Left kidney (tissue), 8 donors: Measurements from ENCODE around the gene COA4. TPM values are rescaled to one million over a fixed set of nuclear protein-coding genes. Genes with fewer than 3 reads are reported as not detected.
"Not testable (repeated sequence)": the region's sequence is repeated elsewhere in the genome, so short reads cannot be mapped to it uniquely, and the experiment has no call there.

Source experiments
- DNase-seq: peaks from one replicate; pipeline ENCODE4 v3.0.0-alpha.2; 2013
- long read RNA-seq, 8 donors: transcript quantifications; one replicate each; lab custom pipeline, GENCODE V29; 2026
- polyA plus RNA-seq: library from polyadenylated mRNA; unstranded; fragments of 120-200 nt; gene quantifications from one replicate; pipeline ENCODE4 v1.2.1, GENCODE V29; 2013; ENCODE audit not compliant: insufficient read length

Gene COA4
- polyA plus RNA-seq: 61.1 TPM
- long read RNA-seq, donor 1, transcript COA4-201 (2 exons, 960 nt): major isoform, 50 of 52 reads
- long read RNA-seq, donor 1, partial matches to known transcripts: 0 of 52 reads
- long read RNA-seq, donor 1, other reads (novel, unspliced or antisense): 0 of 52 reads
- long read RNA-seq, donor 2, transcript COA4-201 (2 exons, 960 nt): major isoform, 34 of 36 reads
- long read RNA-seq, donor 2, partial matches to known transcripts: 0 of 36 reads
- long read RNA-seq, donor 2, other reads (novel, unspliced or antisense): 0 of 36 reads
- long read RNA-seq, donor 3, transcript COA4-201 (2 exons, 960 nt): major isoform, 27 of 29 reads
- long read RNA-seq, donor 3, partial matches to known transcripts: 0 of 29 reads
- long read RNA-seq, donor 3, other reads (novel, unspliced or antisense): 0 of 29 reads
- long read RNA-seq, donor 4, transcript COA4-201 (2 exons, 960 nt): major isoform, 9 of 9 reads
- long read RNA-seq, donor 4, partial matches to known transcripts: 0 of 9 reads
- long read RNA-seq, donor 4, other reads (novel, unspliced or antisense): 0 of 9 reads
- long read RNA-seq, donor 5, transcript COA4-201 (2 exons, 960 nt): major isoform, 87 of 164 reads
- long read RNA-seq, donor 5, partial matches to known transcripts: 63 of 164 reads
- long read RNA-seq, donor 5, other reads (novel, unspliced or antisense): 10 of 164 reads
- long read RNA-seq, donor 6, transcript COA4-201 (2 exons, 960 nt): major isoform, 46 of 48 reads
- long read RNA-seq, donor 6, partial matches to known transcripts: 0 of 48 reads
- long read RNA-seq, donor 6, other reads (novel, unspliced or antisense): 0 of 48 reads
- long read RNA-seq, donor 7, transcript COA4-201 (2 exons, 960 nt): major isoform, 61 of 86 reads
- long read RNA-seq, donor 7, partial matches to known transcripts: 24 of 86 reads
- long read RNA-seq, donor 7, other reads (novel, unspliced or antisense): 0 of 86 reads
- long read RNA-seq, donor 8, transcript COA4-201 (2 exons, 960 nt): major isoform, 22 of 22 reads
- long read RNA-seq, donor 8, partial matches to known transcripts: 0 of 22 reads
- long read RNA-seq, donor 8, other reads (novel, unspliced or antisense): 0 of 22 reads

DNA sequence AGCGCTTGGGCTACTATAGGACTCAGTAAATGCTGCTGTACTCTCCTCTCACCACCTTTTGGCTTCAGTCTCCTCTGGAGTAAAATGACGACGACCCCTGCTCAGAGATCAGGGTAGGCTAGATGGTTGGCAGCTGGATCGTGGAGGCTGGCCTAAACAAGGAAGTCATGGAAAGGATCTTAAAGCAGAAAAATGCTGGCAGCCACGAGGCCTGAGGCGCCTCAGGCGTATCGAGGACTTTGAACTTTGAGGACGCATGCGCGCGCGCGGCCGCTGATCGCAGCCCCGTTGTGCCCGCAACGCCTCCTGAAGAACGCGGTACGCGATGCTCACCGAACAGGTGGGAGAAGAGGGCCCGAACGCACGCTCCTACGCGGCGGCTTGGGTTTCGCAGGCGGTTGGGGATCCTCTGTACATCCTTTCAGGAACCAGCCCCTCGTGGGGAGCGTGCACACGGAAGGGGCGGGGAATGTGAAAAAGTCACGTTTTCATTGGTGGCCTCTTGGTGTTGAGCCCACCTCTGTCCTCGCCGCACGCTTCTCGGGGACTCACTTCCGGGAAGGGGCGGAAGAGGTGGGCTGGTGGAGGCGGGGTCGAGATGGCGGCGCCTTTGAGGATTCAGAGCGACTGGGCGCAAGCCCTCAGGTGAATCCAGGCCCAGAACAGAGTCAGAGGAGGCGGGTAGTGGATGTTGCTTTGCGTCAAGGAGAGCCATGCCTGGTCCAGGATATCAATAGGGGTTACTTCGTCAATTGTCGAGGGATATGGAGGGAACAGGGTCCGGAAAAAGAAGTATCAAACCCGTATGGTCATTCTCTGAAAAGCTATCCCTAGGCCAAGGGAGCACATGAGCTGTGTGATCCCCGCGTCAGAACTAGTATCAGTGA is at the start of gene COA4, which contains the start of gene PAAF1:
Gene COA4 (minus strand): TSS at position 423 of the 887 bp plus-strand sequence. CDS start 3,468 bp downstream, outside the sequence.
Gene PAAF1 (plus strand): TSS at position 576 of the 887 bp plus-strand sequence. CDS start 23 bp downstream, at position 599.
- DNase-seq: peak; percentile 98

DNA sequence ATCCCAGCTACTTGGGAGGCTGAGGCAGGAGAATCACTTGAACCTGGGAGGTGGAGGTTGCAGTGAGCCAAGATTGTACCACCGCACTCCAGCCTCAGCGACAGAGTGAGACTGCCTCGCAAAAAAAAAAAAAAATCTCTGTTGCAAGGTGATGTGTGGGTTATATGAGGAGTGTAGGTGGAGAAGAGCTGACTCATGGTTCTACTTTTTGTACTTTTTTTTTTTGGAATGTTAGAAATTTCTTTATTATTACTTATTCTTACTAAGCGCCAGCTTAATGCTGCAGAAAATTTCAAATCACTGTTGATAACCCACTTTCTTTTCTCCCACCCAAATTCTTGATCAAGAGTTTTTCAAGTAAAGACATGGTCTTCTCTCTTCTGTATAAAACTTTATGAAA is 44.5 kb upstream of the COA4 start:
- no peak for DNase-seq

DNA sequence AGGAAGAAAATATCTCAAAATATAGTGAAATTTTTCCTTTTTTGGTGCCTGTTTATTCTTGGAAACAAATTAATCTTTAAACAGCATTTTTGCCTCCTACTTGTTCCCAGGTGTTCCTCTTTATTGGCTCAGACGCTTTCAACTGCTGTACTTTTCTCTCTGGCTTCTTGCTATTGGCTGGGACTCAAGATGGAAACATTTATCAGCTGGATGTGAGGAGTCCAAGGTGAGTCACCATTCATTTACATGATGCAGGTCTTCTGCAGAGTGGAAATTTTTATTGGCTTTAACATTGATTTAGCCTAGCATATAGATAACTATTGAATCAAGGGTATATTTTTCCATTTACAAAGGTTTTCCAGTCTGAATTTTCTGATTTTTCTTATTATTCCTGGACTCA is 39.8 kb upstream of the COA4 start:
- DNase-seq: no peak

DNA sequence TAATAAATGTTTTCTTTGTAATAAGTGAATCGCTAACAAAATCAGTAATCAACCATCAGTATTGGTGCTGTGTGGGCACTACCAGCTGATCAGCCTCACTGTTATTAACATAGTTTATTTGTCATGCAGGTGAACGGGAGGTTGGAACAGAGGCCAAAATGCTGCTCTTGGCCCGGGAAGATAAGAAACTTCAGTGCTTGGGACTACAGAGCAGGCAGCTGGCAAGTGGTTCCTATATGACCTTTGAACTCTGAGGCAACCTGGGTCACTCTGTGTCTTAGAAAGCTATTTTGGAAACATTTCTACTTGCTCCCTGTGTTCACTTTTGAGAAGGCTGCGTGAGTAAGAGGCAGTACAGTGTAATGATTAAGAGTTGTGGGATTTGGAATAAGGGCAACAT is 37.6 kb upstream of the COA4 start:
- no peak for DNase-seq

DNA sequence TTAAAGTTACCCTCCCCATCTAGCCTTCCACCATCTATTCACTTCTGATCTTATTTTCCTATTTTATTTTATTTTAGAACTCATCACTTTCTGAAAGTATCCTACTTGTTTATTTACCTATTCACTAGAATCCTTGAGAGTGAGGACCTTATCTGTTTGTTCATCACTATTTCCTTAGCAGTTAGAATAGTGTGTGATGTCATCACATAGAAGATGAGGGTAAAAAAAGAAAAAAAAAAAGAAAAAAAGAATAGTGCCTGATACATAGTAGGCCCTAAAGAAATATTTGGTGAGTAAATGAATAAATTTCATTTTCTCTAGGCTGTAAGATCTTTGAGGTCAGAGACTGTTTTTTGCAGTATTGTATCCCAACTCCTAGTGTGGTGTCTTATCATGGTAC is 36.8 kb upstream of the COA4 start:
- DNase-seq: no peak

DNA sequence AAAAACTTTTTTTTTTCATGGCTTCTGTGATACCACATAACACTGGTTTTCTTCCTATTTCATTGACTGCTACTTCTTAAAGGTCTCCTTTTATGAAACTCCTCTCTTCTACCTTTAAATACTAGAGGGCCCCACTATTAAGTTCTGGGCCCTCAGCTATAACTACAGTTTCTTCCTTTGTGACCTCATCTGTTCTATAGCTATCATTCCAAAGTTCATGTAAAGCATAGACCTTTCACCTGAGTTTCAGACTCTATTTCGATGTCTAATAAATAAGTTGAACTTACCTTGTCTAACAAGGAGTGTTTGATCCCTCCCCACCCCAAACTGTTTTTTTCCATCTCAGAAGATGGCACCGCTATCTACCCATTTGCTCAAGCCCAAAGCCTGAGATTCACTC is 35.4 kb upstream of the COA4 start:
- no peak for DNase-seq

DNA sequence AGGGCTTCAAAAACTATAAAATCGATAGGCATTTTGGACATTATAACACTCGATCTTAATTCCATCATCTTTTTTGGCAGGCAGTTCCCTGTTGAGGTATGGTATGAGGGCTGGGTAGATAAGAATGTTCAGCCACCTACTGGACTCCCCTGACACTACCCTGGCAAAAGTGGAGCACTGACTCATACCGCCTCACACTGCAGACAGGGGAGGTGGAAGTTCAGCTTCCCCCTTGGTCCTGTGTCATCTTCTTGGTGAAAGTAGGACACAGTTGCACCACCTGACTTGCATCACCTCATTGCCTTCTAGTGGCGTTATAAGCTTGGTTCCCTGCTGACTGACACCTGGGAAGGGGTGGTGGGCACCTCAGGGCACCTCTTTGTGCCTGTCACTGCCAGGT is 30.5 kb upstream of the COA4 start:
- no peak for DNase-seq

DNA sequence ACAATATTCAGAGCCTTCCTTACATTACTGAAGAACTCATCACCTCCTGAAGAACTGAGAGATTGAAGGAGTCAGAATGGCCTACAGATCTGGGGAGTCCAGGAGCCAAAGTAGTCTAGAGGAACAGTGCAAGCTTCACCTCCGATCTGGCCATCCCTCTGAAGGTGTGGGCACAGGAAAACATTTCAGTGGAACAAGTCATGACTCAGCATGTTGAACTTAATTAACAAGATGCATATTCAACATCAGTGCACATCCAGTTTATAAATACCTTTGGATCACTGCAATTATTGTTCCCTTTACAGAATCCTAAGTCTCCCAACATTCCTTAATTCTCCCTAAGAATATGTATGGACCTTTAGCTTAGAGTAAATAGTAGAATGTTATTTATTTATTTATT is 25.7 kb upstream of the COA4 start:
- no peak for DNase-seq

DNA sequence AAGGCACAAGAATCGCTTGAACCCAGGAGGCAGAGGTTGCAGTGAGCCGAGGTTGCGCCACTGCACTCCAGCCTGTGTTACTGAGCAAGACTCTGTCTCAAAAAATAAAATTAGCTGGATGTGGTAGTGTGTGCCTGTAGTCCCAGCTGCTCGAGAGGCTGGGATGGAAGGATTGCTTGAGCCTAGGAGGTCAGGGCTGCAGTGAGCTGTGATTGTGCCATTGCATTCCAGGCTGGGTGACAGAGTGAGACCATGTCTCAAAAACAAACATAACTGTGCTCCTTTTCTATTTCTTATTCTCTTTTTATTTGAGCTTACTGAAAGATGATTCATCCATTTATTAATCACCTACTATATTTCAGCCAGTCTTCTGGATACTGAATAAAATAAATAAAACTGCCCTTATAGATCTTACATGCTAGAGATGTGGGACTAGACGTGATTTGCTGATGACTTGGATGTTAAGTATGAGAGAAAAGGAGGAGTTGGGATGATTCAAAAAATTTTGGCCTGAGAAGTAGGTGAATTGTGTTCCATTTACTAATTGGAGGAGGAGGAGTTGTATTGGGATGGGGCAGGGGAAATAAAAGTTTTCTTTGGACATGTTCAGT is 18.2 kb upstream of the COA4 start:
- no peak for DNase-seq

DNA sequence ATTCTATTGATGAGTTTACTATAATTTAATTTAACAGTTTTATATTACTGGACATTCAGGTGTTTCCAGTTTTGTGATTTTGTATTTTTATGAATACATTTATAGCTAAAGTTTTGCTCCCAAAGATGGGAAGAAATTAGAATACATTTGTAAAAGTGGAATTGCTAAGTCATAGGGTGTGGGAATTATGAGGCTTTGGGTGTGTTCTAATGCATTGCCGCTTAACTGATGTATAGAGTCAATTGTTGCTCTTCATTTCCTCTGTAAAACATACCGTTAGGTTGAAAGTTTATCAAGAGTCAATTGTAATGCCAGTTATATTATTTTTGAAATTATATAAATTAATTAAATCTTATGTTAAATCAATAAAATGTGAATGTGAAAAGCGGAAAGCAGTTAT is 16.4 kb upstream of the COA4 start:
- no peak for DNase-seq

DNA sequence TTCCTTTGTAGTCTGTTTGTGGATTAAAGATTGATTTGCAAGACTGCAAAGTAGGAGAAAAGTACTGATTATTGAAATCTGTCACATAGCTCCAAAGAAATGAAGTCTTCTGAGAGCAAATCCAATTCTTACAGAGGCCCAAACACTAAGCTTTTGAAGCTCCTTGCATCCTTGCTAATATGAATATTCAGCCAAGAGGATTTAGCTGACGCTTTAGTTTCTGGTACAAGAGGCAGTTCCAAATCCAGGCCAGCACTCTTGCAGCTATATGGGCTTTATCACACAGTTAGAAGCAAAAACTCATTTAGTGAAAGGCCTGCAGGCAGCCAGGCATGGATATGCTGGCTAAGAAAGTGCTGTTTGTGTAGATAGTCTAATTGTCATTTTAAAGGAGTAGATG is 12.9 kb upstream of the COA4 start:
- no peak for DNase-seq

DNA sequence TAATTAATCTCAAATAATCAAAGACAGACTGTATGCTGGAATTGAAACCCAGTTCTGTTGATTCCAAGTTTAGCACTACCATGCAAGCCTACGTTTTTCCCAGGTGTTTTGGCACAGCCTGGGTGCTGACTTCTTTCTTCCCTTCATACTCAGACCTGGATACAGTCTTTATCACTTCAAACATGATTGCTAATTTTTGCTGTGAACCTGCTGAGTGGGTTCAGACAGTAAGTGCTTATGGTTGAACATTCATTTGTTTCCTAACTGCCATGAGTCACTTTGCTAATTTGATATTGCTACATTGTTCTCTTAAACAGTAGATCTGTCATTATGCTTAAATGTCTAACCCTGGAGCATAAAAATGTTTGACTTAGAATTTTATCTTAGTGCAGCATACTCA is 12.4 kb upstream of the COA4 start:
- no peak for DNase-seq

DNA sequence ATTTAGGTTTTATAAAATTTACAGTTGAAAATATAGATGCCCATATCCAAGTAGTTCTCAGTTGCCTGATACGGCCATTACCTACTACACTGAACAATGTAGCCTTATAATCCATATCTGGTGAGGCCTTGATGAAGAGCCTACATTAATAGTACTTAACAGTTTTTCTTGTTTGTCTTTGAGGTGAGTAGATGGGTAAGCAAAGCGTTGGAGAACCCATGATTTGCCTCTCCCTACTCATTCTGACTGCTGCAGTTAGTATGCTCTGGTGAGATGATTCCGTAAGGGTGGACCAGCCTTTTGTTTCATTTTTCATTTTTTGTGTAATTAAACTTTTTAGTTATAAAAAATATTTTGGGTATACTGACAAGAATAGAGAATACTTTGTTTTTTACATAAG is 11.6 kb upstream of the COA4 start:
- DNase-seq: no peak

DNA sequence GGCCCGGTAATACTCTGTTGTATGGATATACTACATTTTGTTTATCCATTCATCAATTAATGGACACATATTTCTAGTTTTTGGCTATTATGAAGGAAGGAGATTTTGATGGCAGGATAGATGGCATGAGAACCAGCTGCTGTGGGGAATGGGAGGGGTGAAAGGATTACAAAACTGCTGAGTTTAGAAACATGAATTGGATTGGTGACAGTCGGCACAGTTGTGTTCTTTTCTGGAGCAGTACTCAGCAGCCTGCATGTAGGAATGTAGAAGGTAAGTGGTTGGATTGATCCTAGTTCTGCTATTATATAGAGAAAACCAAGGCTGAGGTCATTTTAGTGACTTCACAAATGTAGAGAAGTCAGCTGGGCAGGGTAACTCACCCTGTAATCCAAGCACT is 7.2 kb upstream of the COA4 start:
- no peak for DNase-seq

DNA sequence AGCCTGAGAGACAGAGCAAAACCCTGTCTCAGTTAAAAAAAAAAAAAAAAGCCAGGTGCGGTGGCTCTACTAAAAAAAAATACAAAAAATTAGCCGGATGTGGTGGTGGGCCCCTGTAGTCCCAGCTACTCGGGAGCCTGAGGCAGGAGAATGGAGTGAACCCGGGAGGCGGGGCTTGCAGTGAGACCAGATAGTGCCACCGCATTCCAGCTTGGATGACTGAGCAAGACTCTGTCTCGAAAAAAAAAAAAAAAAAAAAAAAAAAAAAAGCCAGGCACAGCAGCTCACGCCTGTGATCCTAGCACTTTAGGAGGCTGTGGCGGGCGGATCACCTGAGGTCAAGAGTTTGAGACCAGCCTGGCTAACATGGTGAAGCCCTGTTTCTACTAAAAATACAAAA is 3.8 kb upstream of the COA4 start:
- DNase-seq: not testable (repeated sequence)

DNA sequence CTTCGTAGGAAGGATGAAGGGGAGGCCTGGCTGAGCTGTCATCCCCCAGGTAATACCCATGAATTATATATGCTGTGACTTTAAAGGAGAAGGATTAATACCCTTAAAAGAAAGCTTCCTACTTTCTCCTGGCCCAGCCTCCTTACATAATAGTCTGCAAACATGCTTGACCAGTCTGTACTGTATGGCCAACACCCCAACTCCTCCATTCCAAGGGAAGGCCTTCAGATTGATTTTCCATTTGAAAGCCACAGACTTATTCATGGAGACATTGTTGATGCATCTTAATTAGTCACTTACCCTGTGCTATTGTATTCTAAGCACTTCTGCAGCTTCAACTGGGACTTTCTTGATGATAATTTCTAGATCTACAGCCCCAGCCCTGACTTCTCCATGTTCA is 2.1 kb upstream of the COA4 start:
- no peak for DNase-seq

DNA sequence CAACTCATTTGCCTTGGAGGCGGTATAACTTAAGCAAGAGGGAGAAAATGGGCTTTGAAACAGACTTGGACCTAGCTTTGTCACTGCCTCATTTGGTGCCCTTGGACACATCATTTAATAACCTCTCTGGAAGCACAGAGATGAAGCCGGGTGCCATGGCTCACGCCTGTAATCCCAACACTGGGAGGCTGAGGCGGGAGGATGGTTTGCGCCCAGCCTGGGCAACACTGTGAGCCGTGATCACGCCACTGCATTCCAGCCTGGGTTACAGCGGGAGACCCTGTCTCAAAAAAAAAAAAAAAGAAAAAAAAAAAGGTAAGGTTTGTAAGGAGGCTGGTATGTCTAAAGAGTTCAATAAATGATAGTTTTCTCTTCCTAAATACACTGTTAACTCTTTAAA is 806 bp downstream of the COA4 start:
- no peak for DNase-seq

DNA sequence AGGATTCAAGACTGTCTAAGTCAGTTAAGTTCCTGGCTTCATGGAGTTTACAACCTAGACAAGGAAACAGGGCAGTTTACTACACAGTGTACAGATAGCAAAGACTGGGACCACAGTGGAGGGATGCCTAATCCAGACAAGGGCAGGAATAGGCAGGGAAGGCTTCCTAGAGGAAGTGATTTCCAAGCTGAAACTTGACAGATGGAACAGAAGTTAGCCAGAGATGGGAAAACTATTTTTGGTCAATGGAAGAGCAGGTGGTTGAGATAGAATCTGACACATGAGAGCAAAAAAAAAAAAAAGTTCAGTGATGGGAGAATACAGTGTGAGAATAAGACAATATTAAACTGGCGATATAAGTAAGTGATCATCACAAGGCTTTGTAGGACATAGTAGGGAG is 1.3 kb downstream of the COA4 start:
- DNase-seq: no peak

DNA sequence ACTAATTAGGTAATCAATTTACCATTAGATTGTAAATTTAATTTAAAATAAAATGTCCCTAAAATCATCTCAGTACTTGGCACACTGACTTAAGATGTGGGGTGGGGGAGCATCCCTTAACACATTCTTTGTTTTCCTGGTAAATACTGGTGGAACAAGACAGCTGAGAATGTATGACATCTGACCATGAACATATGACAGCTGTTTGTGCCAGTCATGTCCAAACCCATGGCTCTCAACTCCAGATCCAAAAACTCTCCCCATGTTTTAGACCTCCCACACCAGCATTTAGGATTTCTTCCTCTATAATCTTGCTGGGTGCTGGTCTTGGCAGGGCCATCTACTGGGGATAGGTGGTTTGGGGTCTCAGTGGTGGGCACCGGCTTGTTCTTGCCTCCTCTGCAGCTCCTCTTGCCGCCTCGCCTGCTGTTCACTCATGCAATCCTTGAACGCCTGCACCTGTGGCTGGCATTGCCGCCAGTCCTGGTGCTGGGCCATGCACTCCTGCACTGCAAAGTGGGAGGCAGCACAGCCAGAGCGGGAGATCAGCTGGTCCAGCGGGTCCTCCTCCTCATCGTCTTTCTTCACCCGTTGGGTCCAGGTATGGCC is 3.8 kb downstream of the COA4 start:
- no peak for DNase-seq

DNA sequence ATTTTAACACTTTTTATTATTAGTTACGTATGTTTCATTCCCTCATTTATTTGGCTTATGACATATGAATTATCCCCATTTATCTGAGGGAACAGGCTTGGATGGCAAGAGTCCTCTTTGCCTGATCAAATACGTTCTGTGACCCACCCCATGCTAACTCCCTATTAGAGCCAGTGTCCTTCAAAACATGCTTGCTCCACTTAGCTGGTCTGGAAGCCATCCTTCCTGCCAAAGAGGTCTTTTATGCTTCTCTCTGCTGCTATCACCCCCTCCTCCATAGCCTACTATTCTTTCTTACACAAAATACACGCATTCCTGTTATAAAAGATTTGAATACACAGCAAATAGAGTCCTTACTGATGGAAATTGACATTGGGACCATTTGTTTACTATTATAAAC is 6.4 kb downstream of the COA4 start:
- no peak for DNase-seq
